HuH-7 (cell line): ENCODE data around the gene YKT6.

Experiments
- DNase-seq: peaks from one replicate; pipeline ENCODE4 v3.0.0; 2011; ENCODE audit warnings: low spot score

Gene YKT6

GRCh38 chr7:44219371-44220045, 18.7 kb downstream of the YKT6 start:
- no peak for DNase-seq

- DNase-seq: no peak
These were observed 19.2 kb downstream of the YKT6 start for GRCh38 chr7:44220046-44220357.

- no peak for DNase-seq
These were observed 19.8 kb downstream of the YKT6 start for GRCh38 chr7:44220358-44221112.

- peak; percentile 69 for DNase-seq
These were observed 20.5 kb downstream of the YKT6 start for GRCh38 chr7:44221231-44221791.

- DNase-seq: no peak
These were observed 21.3 kb downstream of the YKT6 start for GRCh38 chr7:44222074-44222473.

GRCh38 chr7:44222776-44223261, 22.0 kb downstream of the YKT6 start:
- DNase-seq: no peak

GRCh38 chr7:44223362-44224079, 22.7 kb downstream of the YKT6 start:
- no peak for DNase-seq

- DNase-seq: no peak
These were observed 23.5 kb downstream of the YKT6 start for GRCh38 chr7:44224080-44224973.

- no peak for DNase-seq
These were observed 24.3 kb downstream of the YKT6 start for GRCh38 chr7:44224974-44225565.

- no peak for DNase-seq
These were observed 25.0 kb downstream of the YKT6 start for GRCh38 chr7:44225566-44226395.

- no peak for DNase-seq
These were observed 25.6 kb downstream of the YKT6 start for GRCh38 chr7:44226396-44226753.

- DNase-seq: no peak
These were observed 27.1 kb downstream of the YKT6 start for GRCh38 chr7:44227911-44228310.

GRCh38 chr7:44228571-44229350, 28.0 kb downstream of the YKT6 start:
- DNase-seq: no peak

- DNase-seq: no peak
These were observed 28.8 kb downstream of the YKT6 start for GRCh38 chr7:44229546-44230105.

- no peak for DNase-seq
These were observed 29.5 kb downstream of the YKT6 start for GRCh38 chr7:44230286-44230685.

- no peak for DNase-seq
These were observed 30.3 kb downstream of the YKT6 start for GRCh38 chr7:44231088-44231487.

- DNase-seq: no peak
These were observed 31.6 kb downstream of the YKT6 start for GRCh38 chr7:44232396-44232795.

GRCh38 chr7:44232901-44233715, 32.3 kb downstream of the YKT6 start:
- DNase-seq: no peak
